Measurements from ENCODE around the gene ARHGAP6. TPM values are rescaled to one million over a fixed set of nuclear protein-coding genes. Genes with fewer than 3 reads are reported as not detected.
"Not testable (repeated sequence)": the region's sequence is repeated elsewhere in the genome, so short reads cannot be mapped to it uniquely, and the experiment has no call there.

The ARHGAP6 gene
- total RNA-seq, 1 donor: 5.4 TPM

DNA sequence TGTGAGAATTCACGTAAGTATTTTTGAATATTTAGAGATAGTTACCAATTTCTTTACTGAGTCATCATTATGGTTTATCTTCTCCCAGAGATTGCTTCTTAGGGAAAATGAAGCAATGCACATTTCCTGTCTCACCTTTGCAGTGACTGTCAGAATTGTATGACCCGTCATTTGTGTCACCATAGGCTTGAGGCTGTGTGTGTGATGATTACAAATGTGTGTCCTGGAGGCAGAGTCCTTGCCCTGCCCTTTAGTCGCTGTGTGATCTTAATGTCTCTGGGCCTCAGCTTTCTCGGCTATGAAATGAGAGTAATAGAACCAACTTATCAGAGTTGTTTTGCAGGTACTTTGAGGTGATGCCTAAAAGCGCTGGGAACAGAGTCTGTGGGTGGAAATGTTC lies 540.7 kb downstream of the ARHGAP6 start:
- no peaks in the 10 kb centered on the region for H3K9me3 ChIP-seq (ENCODE audit: low read depth, low read length)
- no peak overlapping the region for H3K4me3 ChIP-seq (ENCODE audit: low read length)
- H3K4me1 ChIP-seq (ENCODE audit: insufficient read depth, low read length): no peaks in the 10 kb centered on the region
- no peaks in the 10 kb centered on the region for H3K27me3 ChIP-seq (ENCODE audit: insufficient read depth, low read length)

DNA sequence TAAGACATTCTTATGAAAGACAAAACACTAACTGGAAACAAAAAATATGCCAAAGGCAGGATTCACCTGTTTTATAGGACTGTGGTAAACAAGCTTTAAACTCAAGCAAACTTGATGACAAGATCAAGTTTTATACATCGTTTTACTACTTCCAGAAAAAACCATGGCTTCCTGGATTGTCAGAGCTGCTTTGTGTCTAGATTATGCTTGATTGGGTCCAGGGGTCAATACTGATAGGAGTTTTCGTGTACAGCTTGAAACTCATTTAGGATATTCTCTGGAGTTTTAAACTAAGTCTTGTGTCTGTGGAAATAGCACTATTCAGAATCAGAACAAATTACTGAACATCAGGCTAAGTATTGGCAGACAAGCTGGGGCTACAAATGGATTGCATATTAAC lies 541.6 kb downstream of the ARHGAP6 start:
- Histone ChIP-seq H3K9me3 (ENCODE audit: low read depth, low read length) (no peaks in the 10 kb centered on the region), H3K27me3 (ENCODE audit: insufficient read depth, low read length) (no peaks in the 10 kb centered on the region), H3K4me1 (ENCODE audit: insufficient read depth, low read length) (no peaks in the 10 kb centered on the region), H3K4me3 (ENCODE audit: low read length) (no peak overlapping the region)

DNA sequence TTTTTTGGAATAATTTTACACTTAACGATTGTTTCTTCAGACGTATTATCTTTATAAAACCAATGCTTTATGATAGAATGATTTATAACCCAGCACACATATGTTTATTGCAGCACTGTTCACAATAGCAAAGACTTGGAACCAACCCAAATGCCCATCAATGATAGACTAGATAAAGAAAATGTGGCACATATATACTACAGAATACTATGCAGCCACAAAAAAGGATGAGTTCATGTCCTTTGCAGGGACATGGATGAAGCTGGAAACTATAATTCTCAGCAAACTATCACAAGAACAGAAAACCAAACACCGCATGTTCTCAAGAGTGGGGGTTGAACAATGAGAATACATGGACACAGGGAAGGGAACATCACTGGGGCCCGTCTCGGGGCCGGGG lies 542.6 kb downstream of the ARHGAP6 start:
- not testable (repeated sequence) for H3K27me3 ChIP-seq (ENCODE audit: insufficient read depth, low read length); H3K4me1 ChIP-seq (ENCODE audit: insufficient read depth, low read length); H3K4me3 ChIP-seq (ENCODE audit: low read length); H3K9me3 ChIP-seq (ENCODE audit: low read depth, low read length)

DNA sequence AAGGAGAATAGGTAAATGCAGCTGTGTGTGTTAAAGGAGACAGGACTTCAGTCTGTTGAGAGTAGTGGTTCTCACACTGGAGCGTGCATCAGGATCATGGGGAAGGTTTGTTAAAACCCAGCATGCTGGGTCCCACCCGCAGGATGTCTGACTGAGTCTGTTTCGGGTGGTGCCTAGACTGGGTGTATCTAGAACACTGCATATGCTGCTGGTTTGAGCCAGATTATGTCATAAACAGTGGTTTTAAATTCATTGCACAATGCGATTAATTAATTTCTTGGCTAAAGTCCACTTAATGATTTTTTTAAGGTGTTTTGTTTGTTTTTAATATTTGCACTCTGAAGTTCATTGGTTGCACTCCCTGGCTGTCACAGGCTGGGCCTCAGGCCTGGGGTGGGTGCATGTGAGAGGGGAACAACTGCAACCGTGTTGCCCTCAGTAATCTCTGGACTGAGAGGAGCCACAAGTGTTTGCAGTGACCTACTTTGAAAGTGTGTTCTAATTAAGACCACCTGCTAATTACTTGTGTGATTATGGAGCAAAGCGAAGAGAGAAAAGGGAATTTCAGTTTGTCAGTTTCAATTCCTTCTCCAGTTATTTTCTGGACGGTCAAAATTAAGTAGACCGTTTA lies 546.3 kb downstream of the ARHGAP6 start:
- no peaks in the 10 kb centered on the region for H3K27me3 ChIP-seq (ENCODE audit: insufficient read depth, low read length)
- peaks cover 4% of the 10 kb centered on the region for H3K4me1 ChIP-seq (ENCODE audit: insufficient read depth, low read length)
- H3K9me3 ChIP-seq (ENCODE audit: low read depth, low read length): no peaks in the 10 kb centered on the region
- H3K4me3 ChIP-seq (ENCODE audit: low read length): no peak overlapping the region

DNA sequence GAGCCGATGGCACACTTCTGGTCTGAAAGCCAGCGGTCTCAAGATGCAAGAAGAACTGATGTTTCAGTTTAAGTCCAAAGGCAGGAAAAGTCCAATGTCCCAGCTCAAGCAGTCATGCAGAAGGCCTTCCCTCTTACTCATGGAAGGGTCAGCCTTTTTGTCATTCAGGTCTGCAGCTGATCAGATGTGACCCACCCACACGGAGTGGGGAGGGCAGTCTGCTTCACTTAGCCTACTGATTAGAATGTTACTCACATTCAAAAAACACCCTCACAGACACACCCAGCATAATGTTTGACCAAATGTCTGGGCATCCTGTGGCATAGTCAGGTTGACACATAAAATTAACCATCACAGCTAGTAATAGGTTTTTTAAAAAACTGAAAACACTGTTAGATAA lies 548.0 kb downstream of the ARHGAP6 start:
- Histone ChIP-seq H3K4me3 (ENCODE audit: low read length) (no peak overlapping the region), H3K9me3 (ENCODE audit: low read depth, low read length) (no peaks in the 10 kb centered on the region), H3K27me3 (ENCODE audit: insufficient read depth, low read length) (no peaks in the 10 kb centered on the region), H3K4me1 (ENCODE audit: insufficient read depth, low read length) (peaks cover 20% of the 10 kb centered on the region)

DNA sequence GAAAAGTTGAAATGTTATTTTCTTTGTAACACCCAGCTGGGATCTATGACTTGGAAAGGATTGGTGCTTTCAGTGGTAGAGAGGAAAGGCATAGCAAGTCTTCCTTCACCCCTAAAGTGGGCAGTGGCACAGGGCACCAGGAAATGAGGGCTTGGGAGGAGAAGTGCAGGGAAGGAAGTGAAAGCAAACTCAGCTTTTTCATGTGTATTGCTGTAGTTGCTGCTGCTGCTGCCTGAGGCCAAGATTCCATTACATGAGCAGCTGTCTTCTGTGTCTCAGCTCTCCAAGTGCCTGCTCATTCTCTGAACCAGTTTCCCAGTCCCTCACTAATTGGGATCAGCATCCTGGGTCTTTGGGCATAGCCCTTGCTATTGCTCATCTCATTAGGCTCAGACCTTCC lies 552.0 kb downstream of the ARHGAP6 start:
- Histone ChIP-seq H3K4me3 (ENCODE audit: low read length) (no peak overlapping the region), H3K9me3 (ENCODE audit: low read depth, low read length) (no peaks in the 10 kb centered on the region), H3K27me3 (ENCODE audit: insufficient read depth, low read length) (no peaks in the 10 kb centered on the region), H3K4me1 (ENCODE audit: insufficient read depth, low read length) (peaks cover 33% of the 10 kb centered on the region)

DNA sequence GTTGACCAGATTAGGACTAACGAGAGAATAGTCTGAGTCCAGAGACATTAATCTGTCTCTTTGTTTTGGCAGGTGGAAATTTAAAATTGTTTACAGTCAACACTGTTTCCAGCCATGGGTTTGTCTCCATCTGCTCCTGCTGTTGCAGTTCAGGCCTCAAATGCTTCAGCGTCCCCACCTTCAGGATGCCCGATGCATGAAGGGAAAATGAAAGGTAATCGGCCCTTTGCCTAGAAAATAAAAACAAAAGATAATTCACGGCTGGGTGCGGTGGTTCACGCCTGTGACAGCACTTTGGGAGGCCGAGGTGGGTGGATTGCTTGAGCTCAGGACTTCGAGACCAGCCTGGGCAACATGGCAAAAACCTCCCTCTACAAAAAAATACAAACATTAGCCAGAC lies 553.8 kb downstream of the ARHGAP6 start:
- no peaks in the 10 kb centered on the region for H3K9me3 ChIP-seq (ENCODE audit: low read depth, low read length)
- H3K27me3 ChIP-seq (ENCODE audit: insufficient read depth, low read length): no peaks in the 10 kb centered on the region
- H3K4me3 ChIP-seq (ENCODE audit: low read length): peak overlapping the region; percentile 62
- H3K4me1 ChIP-seq (ENCODE audit: insufficient read depth, low read length): peaks cover 33% of the 10 kb centered on the region

DNA sequence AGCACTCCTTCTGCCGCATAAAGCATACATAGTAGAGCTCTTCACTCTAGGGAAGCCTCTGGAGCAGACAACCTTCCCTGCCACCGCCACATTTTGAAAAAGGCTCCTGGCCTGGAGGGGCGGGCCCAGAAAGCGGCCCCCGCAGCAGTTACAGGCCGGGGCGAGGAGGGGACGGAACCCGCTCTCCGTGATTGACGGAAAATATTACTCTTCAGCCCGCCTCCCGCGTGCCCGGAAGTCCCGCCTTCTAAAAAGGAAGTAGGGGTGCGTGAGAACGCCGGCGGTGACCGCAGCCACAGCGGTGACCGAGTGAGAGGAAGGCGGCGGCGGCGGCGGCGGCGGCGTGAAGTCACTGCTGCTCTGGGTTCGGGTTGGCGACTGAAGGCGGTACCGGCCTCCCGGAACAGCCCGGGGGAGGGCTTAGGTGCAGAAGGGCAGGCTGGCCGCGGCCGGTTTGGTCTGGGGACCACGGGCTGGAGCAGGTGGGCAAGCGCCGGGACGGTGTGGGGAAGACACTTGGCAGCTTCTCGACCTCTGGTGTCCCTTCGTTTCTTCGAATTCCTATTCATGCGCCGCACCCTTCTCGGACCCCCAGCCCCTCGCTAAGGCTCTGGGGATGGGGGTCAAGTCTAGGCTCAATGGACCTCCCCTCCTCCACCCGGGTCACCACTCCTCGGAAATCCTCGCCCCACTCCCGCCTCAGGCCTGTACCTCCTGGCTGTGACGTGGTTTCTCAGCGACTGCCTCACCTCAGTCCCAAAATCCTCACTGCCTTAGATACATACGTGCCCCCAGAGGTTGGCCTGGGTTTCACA lies 554.5 kb downstream of the ARHGAP6 start, which contains the start of gene HCCS:
Gene HCCS (plus strand): TSS at position 296 of the 815 bp plus-strand sequence. CDS start 729 bp downstream, outside the sequence.
- H3K9me3 ChIP-seq (ENCODE audit: low read depth, low read length): no peaks in the 10 kb centered on the region
- no peaks in the 10 kb centered on the region for H3K27me3 ChIP-seq (ENCODE audit: insufficient read depth, low read length)
- H3K4me3 ChIP-seq (ENCODE audit: low read length): peak within 1 kb of the TSS; percentile 62
- peaks cover 33% of the 10 kb centered on the region for H3K4me1 ChIP-seq (ENCODE audit: insufficient read depth, low read length)

DNA sequence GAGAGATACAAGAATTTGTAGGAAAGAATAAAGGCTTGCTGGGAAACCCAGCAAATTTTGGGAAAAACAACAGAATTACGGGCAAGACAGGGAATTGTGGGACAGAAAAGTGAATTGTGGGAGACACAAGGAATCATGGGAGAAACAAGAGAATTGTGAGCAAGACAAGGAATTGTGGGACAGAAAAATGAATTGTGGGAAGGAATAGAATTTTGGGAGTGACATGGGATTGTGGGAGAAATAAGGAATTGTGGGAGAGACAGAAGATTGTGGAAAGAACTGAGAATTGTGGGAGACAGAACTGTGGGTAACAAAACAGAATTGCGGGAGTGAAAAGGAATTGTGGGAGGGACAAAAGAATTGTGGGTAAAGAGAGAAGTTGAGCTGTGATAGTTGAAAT lies 555.8 kb downstream of the ARHGAP6 start:
- peaks cover 33% of the 10 kb centered on the region for H3K4me1 ChIP-seq (ENCODE audit: insufficient read depth, low read length)
- H3K27me3 ChIP-seq (ENCODE audit: insufficient read depth, low read length): no peaks in the 10 kb centered on the region
- H3K9me3 ChIP-seq (ENCODE audit: low read depth, low read length): no peaks in the 10 kb centered on the region
- H3K4me3 ChIP-seq (ENCODE audit: low read length): no peak overlapping the region

DNA sequence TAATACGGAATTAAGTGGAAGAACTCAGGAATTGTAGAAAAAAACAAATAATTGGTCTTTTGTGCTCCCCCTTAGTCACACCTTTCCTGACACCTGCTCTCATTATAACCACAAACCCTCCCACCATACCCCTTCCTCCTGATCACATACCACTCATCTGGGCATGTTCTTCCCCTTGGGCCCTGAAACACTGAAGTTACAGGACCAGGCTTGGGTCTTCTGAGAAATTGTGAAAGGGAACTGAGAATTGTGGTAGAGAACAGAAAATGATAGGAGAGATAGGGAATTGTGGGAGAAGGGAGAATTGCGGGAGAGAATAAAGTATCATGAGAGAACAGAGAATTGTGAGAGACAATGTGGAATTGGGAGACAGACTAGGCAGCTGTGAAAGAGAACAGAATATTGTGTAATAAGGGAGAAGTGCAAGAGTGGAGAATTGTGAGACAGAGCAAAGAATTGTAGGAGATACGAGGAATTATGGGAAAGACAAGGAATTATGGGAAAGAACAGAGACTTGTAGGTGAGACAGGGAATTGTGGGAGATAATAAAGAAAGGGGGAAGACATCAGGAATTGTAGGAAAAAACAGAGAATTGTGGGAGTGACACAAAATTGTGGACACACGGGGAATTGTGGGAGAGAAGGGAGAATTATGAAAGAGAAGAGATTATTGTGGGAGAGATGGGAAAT lies 557.3 kb downstream of the ARHGAP6 start:
- Histone ChIP-seq H3K9me3 (ENCODE audit: low read depth, low read length) (no peaks in the 10 kb centered on the region), H3K4me3 (ENCODE audit: low read length) (no peak overlapping the region), H3K27me3 (ENCODE audit: insufficient read depth, low read length) (no peaks in the 10 kb centered on the region), H3K4me1 (ENCODE audit: insufficient read depth, low read length) (peaks cover 19% of the 10 kb centered on the region)

DNA sequence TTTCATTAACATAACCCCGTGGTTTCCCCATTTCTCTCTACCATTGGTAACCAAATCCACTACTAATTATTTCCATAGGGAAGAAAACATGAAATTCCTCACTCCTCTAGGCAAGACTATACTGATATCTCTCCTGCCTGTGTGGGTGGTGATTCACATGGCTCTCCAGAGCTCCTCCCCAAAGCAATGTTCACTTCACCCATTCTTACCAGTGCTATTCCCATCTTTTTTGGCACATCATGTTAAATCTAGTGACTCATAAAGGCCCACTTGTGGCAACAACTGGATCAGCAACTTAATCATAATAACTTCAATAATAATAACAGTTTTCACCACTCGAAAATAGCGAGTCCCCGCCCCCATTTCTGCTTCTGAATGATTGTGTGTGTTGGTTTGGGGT lies 560.6 kb downstream of the ARHGAP6 start:
- Histone ChIP-seq H3K9me3 (ENCODE audit: low read depth, low read length) (no peaks in the 10 kb centered on the region), H3K27me3 (ENCODE audit: insufficient read depth, low read length) (no peaks in the 10 kb centered on the region), H3K4me1 (ENCODE audit: insufficient read depth, low read length) (no peaks in the 10 kb centered on the region), H3K4me3 (ENCODE audit: low read length) (no peak overlapping the region)

DNA sequence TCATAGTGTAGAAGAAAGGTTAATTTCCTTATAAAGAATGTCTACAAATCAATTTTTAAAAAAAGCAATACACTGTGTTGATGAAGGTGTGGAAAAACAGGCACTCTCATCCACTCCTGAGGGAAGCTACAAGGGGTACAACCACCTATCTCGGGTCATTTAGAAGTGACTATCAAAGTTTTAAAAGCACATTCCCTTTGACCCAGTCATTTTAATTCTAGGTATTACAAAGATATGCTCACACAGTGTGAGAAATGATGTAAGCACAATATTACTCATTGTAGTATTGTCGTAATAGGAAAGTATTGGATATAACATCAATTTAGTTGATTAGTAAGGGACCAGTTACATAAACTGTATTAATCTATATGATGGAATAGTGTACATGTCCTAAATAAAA lies 562.0 kb downstream of the ARHGAP6 start:
- Histone ChIP-seq H3K27me3 (ENCODE audit: insufficient read depth, low read length) (no peaks in the 10 kb centered on the region), H3K4me1 (ENCODE audit: insufficient read depth, low read length) (no peaks in the 10 kb centered on the region), H3K9me3 (ENCODE audit: low read depth, low read length) (no peaks in the 10 kb centered on the region), H3K4me3 (ENCODE audit: low read length) (no peak overlapping the region)

DNA sequence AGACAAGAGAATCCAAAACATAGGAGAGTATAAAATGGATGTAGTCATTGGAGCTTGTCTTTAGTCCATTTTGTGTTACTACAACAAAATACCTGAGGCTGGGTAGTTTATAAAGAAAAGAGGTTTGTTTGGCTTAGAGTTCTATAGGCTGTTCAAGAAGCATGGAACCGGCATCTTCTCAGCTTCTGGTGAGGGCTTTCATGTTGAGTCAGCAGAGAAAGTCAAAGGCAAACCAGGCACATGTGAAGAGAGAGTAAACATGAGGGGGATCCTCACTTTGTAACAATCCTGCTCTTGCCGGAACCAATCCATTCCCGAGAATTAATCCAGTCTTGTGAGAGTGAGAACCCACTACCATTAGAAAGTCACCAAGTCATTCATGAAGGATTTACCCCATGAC lies 562.7 kb downstream of the ARHGAP6 start:
- H3K27me3 ChIP-seq (ENCODE audit: insufficient read depth, low read length): no peaks in the 10 kb centered on the region
- H3K9me3 ChIP-seq (ENCODE audit: low read depth, low read length): no peaks in the 10 kb centered on the region
- H3K4me1 ChIP-seq (ENCODE audit: insufficient read depth, low read length): no peaks in the 10 kb centered on the region
- H3K4me3 ChIP-seq (ENCODE audit: low read length): no peak overlapping the region

DNA sequence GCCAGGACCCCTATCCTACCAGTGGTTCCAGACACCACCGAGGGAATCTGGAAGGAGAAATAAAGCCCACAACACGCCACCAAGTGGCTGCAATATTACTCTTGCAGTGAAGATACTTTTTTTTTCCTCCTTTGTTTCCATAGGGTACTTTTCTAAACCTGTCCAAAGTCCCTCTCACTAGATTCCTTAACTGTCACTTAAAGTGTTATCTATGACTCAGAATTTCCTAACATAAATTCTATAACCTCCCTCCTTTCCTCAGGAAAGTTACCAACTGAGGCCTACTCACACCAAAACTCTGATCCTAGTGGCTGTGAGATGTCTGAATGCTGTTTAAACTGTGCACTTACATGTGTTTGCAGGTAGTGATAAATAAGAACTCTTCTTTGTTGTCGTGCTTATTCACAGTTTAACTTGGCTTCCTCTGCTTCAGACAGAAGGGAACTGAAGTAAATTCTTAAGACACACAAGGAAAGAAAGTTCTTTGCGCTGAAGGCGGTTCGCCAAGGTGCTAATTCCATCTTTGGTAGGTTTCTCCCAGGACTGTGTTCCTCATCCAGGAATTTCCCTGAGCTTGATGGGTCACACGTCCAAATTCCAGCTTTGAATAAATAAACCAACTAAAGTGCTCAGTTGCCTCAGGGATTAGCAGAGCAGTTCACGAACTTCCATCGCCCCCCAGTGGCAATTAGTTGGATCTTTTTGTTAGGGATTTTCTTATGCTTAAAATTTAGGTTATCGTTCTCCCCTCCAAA lies 565.3 kb downstream of the ARHGAP6 start:
- Histone ChIP-seq H3K27me3 (ENCODE audit: insufficient read depth, low read length) (no peaks in the 10 kb centered on the region), H3K9me3 (ENCODE audit: low read depth, low read length) (no peaks in the 10 kb centered on the region), H3K4me3 (ENCODE audit: low read length) (no peak overlapping the region), H3K4me1 (ENCODE audit: insufficient read depth, low read length) (no peaks in the 10 kb centered on the region)

DNA sequence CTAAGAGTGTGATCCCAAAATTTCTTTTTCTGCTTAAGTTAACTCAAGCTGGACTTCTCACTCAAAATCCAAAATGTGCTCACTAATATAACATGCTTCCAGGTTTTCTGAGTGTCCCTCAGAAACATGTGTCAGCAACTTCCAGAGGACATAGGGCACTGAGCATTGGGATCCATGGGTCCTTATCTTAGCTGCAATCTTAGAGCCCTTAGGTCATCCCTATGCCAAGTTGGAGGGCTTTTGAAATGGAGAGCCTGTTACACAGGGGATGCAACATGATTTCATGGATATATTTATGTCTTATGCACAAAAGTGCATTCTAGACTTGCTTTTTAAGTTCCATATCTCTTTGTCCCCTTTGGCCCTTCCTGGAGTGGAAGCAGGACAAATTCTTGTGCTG lies 566.3 kb downstream of the ARHGAP6 start:
- H3K4me1 ChIP-seq (ENCODE audit: insufficient read depth, low read length): no peaks in the 10 kb centered on the region
- no peaks in the 10 kb centered on the region for H3K27me3 ChIP-seq (ENCODE audit: insufficient read depth, low read length)
- H3K4me3 ChIP-seq (ENCODE audit: low read length): no peak overlapping the region
- H3K9me3 ChIP-seq (ENCODE audit: low read depth, low read length): no peaks in the 10 kb centered on the region

Data from mononuclear cell (primary cell).